GM12892 (cell line): ENCODE data around the gene METTL24.

Source experiments
- POLR2A ChIP-seq: IDR thresholded peaks from 2 replicates; pipeline ENCODE4 v1.6.1; 2011; ENCODE audit warnings: low read depth, low read length, control low read depth
- POLR2AphosphoS5 ChIP-seq: IDR thresholded peaks from 2 replicates; pipeline ENCODE4 v1.6.1; 2011; ENCODE audit warnings: low read depth, low read length, control low read depth

- no peak for TF ChIP-seq POLR2A
- no peak for TF ChIP-seq POLR2AphosphoS5
Observed at GRCh38 chr6:110357298-110357663, 868 bp downstream of the METTL24 start.
